ENCODE measurements around the gene MCTP2.
"Not testable (repeated sequence)": the region's sequence is repeated elsewhere in the genome, so short reads cannot be mapped to it uniquely, and the experiment has no call there.

The MCTP2 gene

DNA sequence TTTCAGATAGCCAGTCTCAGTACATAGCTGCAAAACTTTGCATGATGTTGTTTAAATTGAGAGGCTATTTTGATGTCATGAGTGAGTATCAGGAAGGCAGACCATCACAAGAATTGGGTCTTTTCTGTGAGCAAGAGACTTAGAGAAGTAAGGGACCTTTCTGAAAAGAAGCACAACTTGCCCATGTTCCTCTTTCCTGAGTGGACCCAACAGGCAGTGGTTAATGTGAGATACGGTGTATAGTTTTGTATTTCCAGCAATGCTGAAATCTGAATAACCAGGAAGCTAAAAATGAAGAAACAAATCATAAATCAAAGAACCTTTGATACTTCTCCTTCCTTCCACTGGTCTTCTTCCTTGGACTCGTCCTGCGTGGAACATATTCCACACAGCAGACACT is 25.1 kb downstream of the MCTP2 start:
- no peak for DNase-seq (ENCODE audit: low read depth, low spot score)
- ChIA-PET CTCF (no interaction called here), POLR2A (no interaction called here)
- TF ChIP-seq, protein P1, sequence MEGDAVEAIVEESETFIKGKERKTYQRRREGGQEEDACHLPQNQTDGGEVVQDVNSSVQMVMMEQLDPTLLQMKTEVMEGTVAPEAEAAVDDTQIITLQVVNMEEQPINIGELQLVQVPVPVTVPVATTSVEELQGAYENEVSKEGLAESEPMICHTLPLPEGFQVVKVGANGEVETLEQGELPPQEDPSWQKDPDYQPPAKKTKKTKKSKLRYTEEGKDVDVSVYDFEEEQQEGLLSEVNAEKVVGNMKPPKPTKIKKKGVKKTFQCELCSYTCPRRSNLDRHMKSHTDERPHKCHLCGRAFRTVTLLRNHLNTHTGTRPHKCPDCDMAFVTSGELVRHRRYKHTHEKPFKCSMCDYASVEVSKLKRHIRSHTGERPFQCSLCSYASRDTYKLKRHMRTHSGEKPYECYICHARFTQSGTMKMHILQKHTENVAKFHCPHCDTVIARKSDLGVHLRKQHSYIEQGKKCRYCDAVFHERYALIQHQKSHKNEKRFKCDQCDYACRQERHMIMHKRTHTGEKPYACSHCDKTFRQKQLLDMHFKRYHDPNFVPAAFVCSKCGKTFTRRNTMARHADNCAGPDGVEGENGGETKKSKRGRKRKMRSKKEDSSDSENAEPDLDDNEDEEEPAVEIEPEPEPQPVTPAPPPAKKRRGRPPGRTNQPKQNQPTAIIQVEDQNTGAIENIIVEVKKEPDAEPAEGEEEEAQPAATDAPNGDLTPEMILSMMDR (IDR thresholded peaks at IDR 0.05; ENCODE audit: insufficient read depth, low read length, missing control alignments) = no peak
- H3K4me3 ChIP-seq (ENCODE audit: low read depth, low read length) = no peak overlapping the region

GRCh38 chr15:94257776-94258175 is 26.4 kb downstream of the MCTP2 start:
- CTCF ChIA-PET; H3K4me3 ChIP-seq (ENCODE audit: low read depth, low read length); POLR2A ChIA-PET; DNase-seq (ENCODE audit: low read depth, low spot score): not testable (repeated sequence)

GRCh38 chr15:94258246-94258645 is 26.9 kb downstream of the MCTP2 start:
- H3K4me3 ChIP-seq (ENCODE audit: low read depth, low read length) = no peak overlapping the region
- ChIA-PET CTCF (no interaction called here), POLR2A (no interaction called here)
- TF ChIP-seq, protein P1 (IDR thresholded peaks at IDR 0.05; ENCODE audit: insufficient read depth, low read length, missing control alignments) = no peak
- no peak for DNase-seq (ENCODE audit: low read depth, low spot score)

GRCh38 chr15:94259121-94259751 is 27.9 kb downstream of the MCTP2 start:
- ChIA-PET CTCF (no interaction called here), POLR2A (no interaction called here)

DNA sequence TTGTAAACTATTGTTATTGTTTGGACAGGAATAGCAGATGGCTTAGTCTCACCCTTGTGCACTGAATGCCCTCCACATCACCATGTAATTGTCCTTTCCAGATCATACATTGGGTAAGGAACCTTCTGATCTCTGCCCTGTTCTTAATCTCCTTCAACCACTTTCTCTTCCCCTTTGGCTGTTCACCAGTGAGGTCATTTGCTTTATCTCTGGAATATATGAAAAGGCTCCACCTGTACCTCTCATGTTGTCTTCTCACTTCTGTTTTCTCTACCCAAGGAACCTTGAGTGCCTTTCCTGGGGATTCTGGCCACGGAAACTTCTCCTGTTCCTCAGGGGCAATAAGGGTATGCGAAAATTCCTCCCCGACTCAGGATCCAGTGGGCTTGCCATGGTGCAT is 28.5 kb downstream of the MCTP2 start:
- ChIA-PET POLR2A (no interaction called here), CTCF (no interaction called here)
- DNase-seq (ENCODE audit: low read depth, low spot score) = no peak
- no peak overlapping the region for H3K4me3 ChIP-seq (ENCODE audit: low read depth, low read length)
- TF ChIP-seq, protein P1 (IDR thresholded peaks at IDR 0.05; ENCODE audit: insufficient read depth, low read length, missing control alignments) = no peak

More at GRCh38 chr15:94259121-94259751, 27.9 kb downstream of the MCTP2 start:
- DNase-seq (ENCODE audit: low read depth, low spot score) = no peak
- no peak overlapping the region for H3K4me3 ChIP-seq (ENCODE audit: low read depth, low read length)
- TF ChIP-seq, protein P1 (IDR thresholded peaks at IDR 0.05; ENCODE audit: insufficient read depth, low read length, missing control alignments) = no peak

DNA sequence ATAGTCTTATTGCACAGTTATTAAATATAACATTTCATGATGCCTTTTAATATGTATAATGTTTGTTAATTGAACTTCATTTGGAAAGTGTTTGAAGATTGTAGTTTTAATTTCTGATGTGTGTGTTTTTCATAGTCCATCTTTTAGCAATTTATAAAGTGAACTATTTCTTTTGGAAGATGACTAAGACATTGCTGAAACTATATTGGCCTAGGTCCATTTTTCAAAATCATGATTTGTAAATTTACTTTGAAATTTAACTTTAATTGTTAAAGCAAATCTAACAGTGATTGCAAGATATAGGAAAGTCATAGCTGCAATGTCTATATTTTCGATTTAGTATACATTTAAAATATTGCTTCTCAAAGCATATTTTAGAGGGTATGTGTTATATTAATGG is 30.8 kb downstream of the MCTP2 start:
- DNase-seq (ENCODE audit: low read depth, low spot score) = no peak
- POLR2A ChIA-PET = no interaction called here
- TF ChIP-seq, protein P1 (IDR thresholded peaks at IDR 0.05; ENCODE audit: insufficient read depth, low read length, missing control alignments) = no peak
- no peak overlapping the region for H3K4me3 ChIP-seq (ENCODE audit: low read depth, low read length)
- CTCF ChIA-PET = no interaction called here

All from AG04449 (cell line).